SK-N-SH (cell line): ENCODE data around the gene DBX1. TPM values are rescaled to one million over a fixed set of nuclear protein-coding genes. Genes with fewer than 3 reads are reported as not detected.

ENCODE experiments used
- CTCF ChIA-PET: fragments of 300-600, 350-600 bp; formaldehyde crosslinking; extraction: SDS; loops from one replicate; lab custom pipeline; 2021; lab: Yijun Ruan, JAX
- POLR2A ChIA-PET: fragments of 350-600 bp; sonication (Branson Sonifier 250); formaldehyde crosslinking; extraction: SDS; loops from one replicate; lab custom pipeline; 2020; ENCODE audit warnings: antibody characterized with exemption, inconsistent platforms; lab: Yijun Ruan, JAX
- DNase-seq: peaks from one replicate; pipeline ENCODE4 v3.0.0; 2012
- H2AFZ ChIP-seq: fragments of 200-600 bp; sonication (generic); 2 replicates; pipeline ENCODE4 v1.8.1; 2016; ENCODE audit warnings: antibody characterized with exemption, mild to moderate bottlenecking, low read depth
- H3F3A ChIP-seq: fragments of 200-600 bp; sonication (generic); replicated peaks from 2 replicates; pipeline ENCODE3; 2016; ENCODE audit warnings: antibody characterized with exemption, mild to moderate bottlenecking; ENCODE audit not compliant: insufficient read depth
- H3K27ac ChIP-seq, 2 experiments: fragments of 200-500 bp in 1 of 2; fragments of 200-600 bp in 1 of 2; sonication (Bioruptor generic) in 1 of 2; sonication (generic), shearing (Covaris generic) in 1 of 2; 2 replicates each; pipeline versions ENCODE4 v1.5.1 to v1.6.1; 2014 to 2016; ENCODE audit warnings: low read depth in 2 of 2, inconsistent platforms in 1 of 2, low read length in 1 of 2, mild to moderate bottlenecking in 1 of 2, mixed read lengths in 1 of 2
- H3K27me3 ChIP-seq: fragments of 200-600 bp; sonication (generic), shearing (Covaris generic); 2 replicates; pipeline ENCODE4 v1.6.1; 2016; ENCODE audit warnings: mixed run types; ENCODE audit not compliant: insufficient read depth
- H3K36me3 ChIP-seq, 2 experiments: fragments of 200-500 bp in 1 of 2; fragments of 200-600 bp in 1 of 2; sonication (Bioruptor generic) in 1 of 2; sonication (generic) in 1 of 2; replicated peaks in 1 of 2; 2 replicates each; pipeline versions ENCODE3 to v1.5.1; 2014 to 2016; ENCODE audit warnings: low read length in 1 of 2, mild to moderate bottlenecking in 1 of 2; ENCODE audit not compliant: insufficient read depth in 2 of 2, control insufficient read depth in 1 of 2
- H3K4me1 ChIP-seq, 2 experiments: fragments of 200-500 bp in 1 of 2; fragments of 200-600 bp in 1 of 2; sonication (Bioruptor generic) in 1 of 2; sonication (generic), shearing (Covaris generic) in 1 of 2; 2 replicates each; pipeline versions ENCODE4 v1.5.1 to v1.6.1; 2014 to 2016; ENCODE audit warnings: low read depth in 1 of 2, low read length in 1 of 2, mixed run types in 1 of 2; ENCODE audit not compliant: insufficient read depth in 2 of 2, control insufficient read depth in 1 of 2
- H3K4me2 ChIP-seq: fragments of 200-600 bp; sonication (generic), shearing (Covaris generic); 2 replicates; pipeline ENCODE4 v1.6.1; 2017; ENCODE audit warnings: mixed run types
- H3K4me3 ChIP-seq, 2 experiments: fragments of 200-500 bp in 1 of 2; fragments of 200-600 bp in 1 of 2; sonication (Bioruptor generic) in 1 of 2; sonication (generic), shearing (Covaris generic) in 1 of 2; 2 replicates each; pipeline versions ENCODE4 v1.5.1 to v1.8.1; 2014 to 2016; ENCODE audit warnings: low read depth in 2 of 2, inconsistent platforms in 1 of 2, low read length in 1 of 2, mild to moderate bottlenecking in 1 of 2, mixed read lengths in 1 of 2, moderate library complexity in 1 of 2
- H3K79me2 ChIP-seq: fragments of 200-600 bp; sonication (generic); 2 replicates; pipeline ENCODE4 v1.8.1; 2017; ENCODE audit warnings: mild to moderate bottlenecking; ENCODE audit not compliant: insufficient read depth
- H3K9ac ChIP-seq: fragments of 200-600 bp; sonication (generic); 2 replicates; pipeline ENCODE4 v1.6.1; 2017; ENCODE audit warnings: mixed run types
- H3K9me2 ChIP-seq: fragments of 200-600 bp; sonication (generic); 2 replicates; pipeline ENCODE4 v1.6.1; 2017; ENCODE audit warnings: mixed run types
- H3K9me3 ChIP-seq: fragments of 200-600 bp; sonication (generic); 2 replicates; pipeline ENCODE4 v1.6.1; 2017; ENCODE audit warnings: mixed run types, mild to moderate bottlenecking, moderate library complexity
- H4K20me1 ChIP-seq: fragments of 200-600 bp; sonication (generic); 2 replicates; pipeline ENCODE4 v1.6.1; 2017; ENCODE audit warnings: mild to moderate bottlenecking, mixed run types; ENCODE audit not compliant: insufficient read depth
- CHD2 ChIP-seq: fragments of 150-350 bp; IDR thresholded peaks from 2 replicates; pipeline ENCODE4 v1.6.1; 2018; ENCODE audit warnings: low read length; ENCODE audit not compliant: partially characterized antibody
- CTCF ChIP-seq: fragments of 200-600 bp; sonication (generic); IDR thresholded peaks from 2 replicates; pipeline ENCODE4 v1.6.1; 2017; ENCODE audit warnings: antibody characterized with exemption, mild to moderate bottlenecking, moderate library complexity
- EP300 ChIP-seq, 2 experiments: IDR thresholded peaks; 2 replicates each; pipeline versions ENCODE4 v1.4.0 to v1.6.1; 2012; ENCODE audit warnings: borderline replicate concordance in 1 of 2, low read depth in 1 of 2, low read length in 1 of 2
- EZH2phosphoT487 ChIP-seq: fragments of 200-600 bp; sonication (generic); IDR thresholded peaks from 2 replicates; pipeline ENCODE4 v1.6.1; 2017; ENCODE audit warnings: low read depth, mixed run types, mild to moderate bottlenecking, antibody characterized with exemption, moderate library complexity, borderline replicate concordance
- FOSL2 ChIP-seq: IDR thresholded peaks from 2 replicates; pipeline ENCODE4 v1.4.0; 2012; ENCODE audit warnings: low read depth, mild to moderate bottlenecking, moderate library complexity, borderline replicate concordance
- FOXJ3 ChIP-seq: sonication (generic); formaldehyde crosslinking; IDR thresholded peaks from 2 replicates; pipeline ENCODE4 v1.5.1; 2020; ENCODE audit warnings: mild to moderate bottlenecking, missing genetic modification reagents
- FOXM1 ChIP-seq: IDR thresholded peaks from 2 replicates; pipeline ENCODE4 v1.4.0; 2012; ENCODE audit warnings: low read depth, mild to moderate bottlenecking
- JUND ChIP-seq: IDR thresholded peaks from 2 replicates; pipeline ENCODE4 v1.4.0; 2012
- NFIC ChIP-seq: IDR thresholded peaks from 2 replicates; pipeline ENCODE4 v1.4.0; 2012; ENCODE audit warnings: borderline replicate concordance
- POLR2AphosphoS5 ChIP-seq: IDR thresholded peaks from 2 replicates; pipeline ENCODE4 v1.6.1; 2012; ENCODE audit warnings: low read depth, low read length
- RAD21 ChIP-seq: IDR thresholded peaks from 2 replicates; pipeline ENCODE4 v1.6.1; 2012; ENCODE audit warnings: mild to moderate bottlenecking, low read length
- RCOR1 ChIP-seq: fragments of 150-350 bp; IDR thresholded peaks from 2 replicates; pipeline ENCODE4 v1.6.1; 2017; ENCODE audit warnings: antibody characterized with exemption, low read length
- REST ChIP-seq: IDR thresholded peaks from 2 replicates; pipeline ENCODE4 v1.6.1; 2012; ENCODE audit warnings: mild to moderate bottlenecking, low read depth, low read length, moderate library complexity
- RFX5 ChIP-seq: IDR thresholded peaks from 2 replicates; pipeline ENCODE4 v1.6.1; 2012; ENCODE audit warnings: mild to moderate bottlenecking, improper control_type of control experiment, low read length
- RXRA ChIP-seq: IDR thresholded peaks from 2 replicates; pipeline ENCODE4 v1.4.0; 2012; ENCODE audit warnings: low read depth, mild to moderate bottlenecking, borderline replicate concordance
- SMC3 ChIP-seq: IDR thresholded peaks from 2 replicates; pipeline ENCODE4 v1.6.1; 2012; ENCODE audit warnings: low read depth, low read length, improper control_type of control experiment
- TEAD4 ChIP-seq: IDR thresholded peaks from 2 replicates; pipeline ENCODE4 v1.4.0; 2012; ENCODE audit warnings: mild to moderate bottlenecking, borderline replicate concordance; ENCODE audit not compliant: insufficient read depth
- USF1 ChIP-seq: IDR thresholded peaks from 2 replicates; pipeline ENCODE4 v1.4.0; 2012; ENCODE audit warnings: low read depth, borderline replicate concordance
- YY1 ChIP-seq: IDR thresholded peaks from 2 replicates; pipeline ENCODE4 v1.4.0; 2012; ENCODE audit warnings: low read depth, mild to moderate bottlenecking
- WGBS: methylation state at CpG from one replicate; pipeline ENCODE4 v1.1.6; 2017; ENCODE audit warnings: low lambda C conversion rate; 5-methylcytosine and 5-hydroxymethylcytosine counted together
- polyA plus RNA-seq, 3 experiments: library from polyadenylated mRNA; depleted of rRNA; stranded (reverse); fragments of >200 nt; gene quantifications; 2 replicates each; pipeline ENCODE4 v1.2.3, GENCODE V29; 2012
- TF ChIP-seq, protein P1 (sequence below): IDR thresholded peaks from 2 replicates; pipeline ENCODE4 v1.4.0; 2012; ENCODE audit warnings: low read depth, borderline replicate concordance

The DBX1 gene
- polyA plus RNA-seq, 1 of the 3 experiments (the other 2 are of a cell fraction): not detected

DNA sequence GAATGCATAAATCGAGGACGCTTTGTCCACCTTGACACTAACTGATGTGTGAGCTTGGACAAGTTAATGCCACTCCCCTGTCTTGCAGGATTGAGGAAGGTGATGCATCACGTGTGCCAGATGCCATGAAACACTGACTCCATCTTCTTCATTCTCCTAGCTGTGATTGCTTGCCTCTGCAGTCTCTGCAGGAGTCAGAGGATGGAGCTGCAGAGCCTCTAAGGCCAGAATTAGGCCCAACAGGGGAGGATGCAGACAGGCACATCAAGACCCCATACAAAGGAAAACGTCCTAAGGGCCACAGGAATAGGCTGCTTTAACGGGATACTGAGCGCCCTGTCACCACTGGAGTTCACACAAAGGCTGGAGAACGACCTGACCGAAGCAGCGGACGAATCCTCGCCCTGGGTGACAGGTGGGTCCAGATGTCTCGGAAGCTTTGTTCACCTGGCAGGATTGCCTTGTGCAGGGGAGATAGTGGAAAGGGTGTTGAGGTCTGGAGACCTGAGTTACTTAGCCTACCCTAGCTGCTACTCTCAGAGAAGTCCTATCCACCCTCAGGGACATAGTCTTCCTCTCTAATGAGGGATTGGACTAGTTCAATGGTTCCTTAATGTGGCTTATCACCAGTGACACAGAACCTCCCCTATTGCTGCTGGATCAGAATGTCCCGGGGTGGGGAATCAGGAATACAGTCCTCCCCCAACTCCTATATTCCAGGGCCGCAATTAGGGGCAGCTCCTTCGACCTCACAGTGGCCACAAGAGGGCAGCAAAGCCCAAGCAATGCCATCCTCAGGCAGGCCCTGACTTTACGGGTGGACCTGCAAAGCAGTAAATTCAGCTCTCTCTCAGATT lies 32.4 kb downstream of the DBX1 start:
- Histone ChIP-seq H3K36me3 (no peaks in the 10 kb centered on the region), H3K9me3 (no peaks in the 10 kb centered on the region), H3K4me1 (no peaks in the 10 kb centered on the region), H3K9ac (no peak overlapping the region), H3F3A (peaks cover 26% of the 10 kb centered on the region), H3K4me2 (no peak overlapping the region), H3K27me3 (no peaks in the 10 kb centered on the region), H3K79me2 (no peaks in the 10 kb centered on the region), H3K4me3 (no peak overlapping the region; a peak in 1 of 4 replicates), H2AFZ (no peak overlapping the region), H3K27ac (peak overlapping the region in 1 of 2 experiments; percentile 54; a peak in 1 of 4 replicates), H3K9me2 (no peaks in the 10 kb centered on the region), H4K20me1 (no peaks in the 10 kb centered on the region)
- WGBS: 62% methylated on average over 14 of the region's 16 CpGs
- ChIA-PET POLR2A (interaction anchor here (1.0 kb wide), 1 partner anchor 226 kb away, joined by 7 read pairs; no protein-coding TSS in a partner anchor), CTCF (interaction anchor here (0.6 to 8.6 kb wide), 99 partner anchors 9 to 872 kb away, joined by 3 to 302 read pairs (median 4); partner anchors contain the start of genes DBX1 and HTATIP2)
- TF ChIP-seq FOXM1: no peak
- TF ChIP-seq RFX5: no peak
- no peak for TF ChIP-seq POLR2AphosphoS5
- TF ChIP-seq FOXJ3 (CRISPR knock-in tag): no peak
- no peak for TF ChIP-seq TEAD4
- no peak for TF ChIP-seq RCOR1
- no peak for TF ChIP-seq JUND
- TF ChIP-seq SMC3: peak; percentile 92
- no peak for TF ChIP-seq EZH2phosphoT487
- no peak for TF ChIP-seq YY1
- no peak for TF ChIP-seq CHD2
- no peak for TF ChIP-seq RXRA
- TF ChIP-seq CTCF: peak; percentile 89
- no peak for TF ChIP-seq REST
- peak; percentile 97 for TF ChIP-seq RAD21
- no peak for TF ChIP-seq NFIC
- no peak for TF ChIP-seq USF1
- TF ChIP-seq EP300 (IDR thresholded peaks at IDR 0.05; ENCODE audit: borderline replicate concordance in 1 of 2, low read depth in 1 of 2, low read length in 1 of 2): no peak
- no peak for TF ChIP-seq FOSL2
- TF ChIP-seq, protein P1, sequence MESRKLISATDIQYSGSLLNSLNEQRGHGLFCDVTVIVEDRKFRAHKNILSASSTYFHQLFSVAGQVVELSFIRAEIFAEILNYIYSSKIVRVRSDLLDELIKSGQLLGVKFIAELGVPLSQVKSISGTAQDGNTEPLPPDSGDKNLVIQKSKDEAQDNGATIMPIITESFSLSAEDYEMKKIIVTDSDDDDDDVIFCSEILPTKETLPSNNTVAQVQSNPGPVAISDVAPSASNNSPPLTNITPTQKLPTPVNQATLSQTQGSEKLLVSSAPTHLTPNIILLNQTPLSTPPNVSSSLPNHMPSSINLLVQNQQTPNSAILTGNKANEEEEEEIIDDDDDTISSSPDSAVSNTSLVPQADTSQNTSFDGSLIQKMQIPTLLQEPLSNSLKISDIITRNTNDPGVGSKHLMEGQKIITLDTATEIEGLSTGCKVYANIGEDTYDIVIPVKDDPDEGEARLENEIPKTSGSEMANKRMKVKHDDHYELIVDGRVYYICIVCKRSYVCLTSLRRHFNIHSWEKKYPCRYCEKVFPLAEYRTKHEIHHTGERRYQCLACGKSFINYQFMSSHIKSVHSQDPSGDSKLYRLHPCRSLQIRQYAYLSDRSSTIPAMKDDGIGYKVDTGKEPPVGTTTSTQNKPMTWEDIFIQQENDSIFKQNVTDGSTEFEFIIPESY: no peak
- peak; percentile 84 for DNase-seq
